HEK293 (cell line): ENCODE results near the gene RAVER2.
A peak's percentile ranks its signal among the peaks of the same experiment; 100 is the strongest.

Source experiments
- GLIS1 ChIP-seq: fragments of 450-650 bp; formaldehyde crosslinking; IDR thresholded peaks from 2 replicates; pipeline ENCODE4 v1.5.1; 2016; ENCODE audit warnings: missing biosample characterization, missing genetic modification characterization
- HOXC10 ChIP-seq: sonication (generic); formaldehyde crosslinking; IDR thresholded peaks from 2 replicates; pipeline ENCODE4 v1.8.1; 2023; ENCODE audit warnings: mild to moderate bottlenecking, missing genetic modification reagents
- KLF16 ChIP-seq: fragments of 450-650 bp; formaldehyde crosslinking; IDR thresholded peaks from 2 replicates; pipeline ENCODE4 v1.5.1; 2017; ENCODE audit warnings: missing biosample characterization, missing genetic modification characterization
- KLF7 ChIP-seq: fragments of 450-650 bp; formaldehyde crosslinking; IDR thresholded peaks from 2 replicates; pipeline ENCODE4 v1.5.1; 2016; ENCODE audit warnings: missing biosample characterization, missing genetic modification characterization, borderline replicate concordance
- KLF9 ChIP-seq: fragments of 450-650 bp; formaldehyde crosslinking; IDR thresholded peaks from 2 replicates; pipeline ENCODE4 v1.5.1; 2016; ENCODE audit warnings: missing biosample characterization, missing genetic modification characterization, low read depth
- MEIS1 ChIP-seq: sonication (generic); formaldehyde crosslinking; IDR thresholded peaks from 2 replicates; pipeline ENCODE4 v1.8.1; 2022; ENCODE audit warnings: missing genetic modification reagents, mild to moderate bottlenecking, borderline replicate concordance
- YY1 ChIP-seq: fragments of 450-650 bp; formaldehyde crosslinking; IDR thresholded peaks from 2 replicates; pipeline ENCODE4 v1.5.1; 2018; ENCODE audit warnings: missing biosample characterization, missing genetic modification characterization
- YY2 ChIP-seq: fragments of 450-650 bp; formaldehyde crosslinking; IDR thresholded peaks from 2 replicates; pipeline ENCODE4 v1.5.1; 2016; ENCODE audit warnings: missing biosample characterization, missing genetic modification characterization
- ZBTB48 ChIP-seq: fragments of 450-650 bp; formaldehyde crosslinking; IDR thresholded peaks from 2 replicates; pipeline ENCODE4 v1.5.1; 2016; ENCODE audit warnings: missing biosample characterization, missing genetic modification characterization
- ZBTB8A ChIP-seq: fragments of 450-650 bp; formaldehyde crosslinking; IDR thresholded peaks from 2 replicates; pipeline ENCODE4 v1.5.1; 2016; ENCODE audit warnings: missing biosample characterization, missing genetic modification characterization
- ZIC2 ChIP-seq: fragments of 450-650 bp; formaldehyde crosslinking; IDR thresholded peaks from 2 replicates; pipeline ENCODE4 v1.5.1; 2016; ENCODE audit warnings: missing biosample characterization, missing genetic modification characterization
- ZNF10 ChIP-seq: fragments of 450-650 bp; formaldehyde crosslinking; IDR thresholded peaks from 2 replicates; pipeline ENCODE4 v1.5.1; 2017; ENCODE audit warnings: missing biosample characterization, missing genetic modification characterization
- ZNF211 ChIP-seq: fragments of 450-650 bp; formaldehyde crosslinking; IDR thresholded peaks from 2 replicates; pipeline ENCODE4 v1.5.1; 2016; ENCODE audit warnings: low read depth, missing biosample characterization, missing genetic modification characterization
- ZNF239 ChIP-seq: fragments of 450-650 bp; formaldehyde crosslinking; IDR thresholded peaks from 2 replicates; pipeline ENCODE4 v1.5.1; 2016; ENCODE audit warnings: missing biosample characterization, missing genetic modification characterization
- ZNF335 ChIP-seq: fragments of 450-650 bp; formaldehyde crosslinking; conservative IDR thresholded peaks from 2 replicates; pipeline ENCODE4 v1.5.1; 2016; ENCODE audit warnings: missing biosample characterization, missing genetic modification characterization
- ZNF501 ChIP-seq: fragments of 450-650 bp; formaldehyde crosslinking; IDR thresholded peaks from 2 replicates; pipeline ENCODE4 v1.5.1; 2016; ENCODE audit warnings: missing biosample characterization, missing genetic modification characterization
- ZNF629 ChIP-seq: fragments of 450-650 bp; formaldehyde crosslinking; IDR thresholded peaks from 2 replicates; pipeline ENCODE4 v1.5.1; 2017; ENCODE audit warnings: missing biosample characterization, missing genetic modification characterization
- ZSCAN16 ChIP-seq: fragments of 450-650 bp; formaldehyde crosslinking; IDR thresholded peaks from 2 replicates; pipeline ENCODE4 v1.5.1; 2016; ENCODE audit warnings: missing biosample characterization, missing genetic modification characterization
- ZSCAN30 ChIP-seq: fragments of 450-650 bp; IDR thresholded peaks from 2 replicates; pipeline ENCODE4 v1.5.1; 2018; ENCODE audit warnings: missing biosample characterization, mild to moderate bottlenecking, missing genetic modification characterization, moderate library complexity
- ZXDB ChIP-seq: fragments of 450-650 bp; formaldehyde crosslinking; IDR thresholded peaks from 2 replicates; pipeline ENCODE4 v1.5.1; 2016; ENCODE audit warnings: missing biosample characterization, missing genetic modification characterization
- TF ChIP-seq, protein P1 (sequence below): fragments of 450-650 bp; formaldehyde crosslinking; IDR thresholded peaks from 2 replicates; pipeline ENCODE4 v1.5.1; 2016; ENCODE audit warnings: missing biosample characterization, missing genetic modification characterization
- TF ChIP-seq, protein P2 (sequence below): fragments of 450-650 bp; formaldehyde crosslinking; IDR thresholded peaks from 2 replicates; pipeline ENCODE4 v1.5.1; 2016; ENCODE audit warnings: missing biosample characterization, missing genetic modification characterization
- TF ChIP-seq, protein P3 (sequence below): fragments of 450-650 bp; formaldehyde crosslinking; IDR thresholded peaks from 2 replicates; pipeline ENCODE4 v1.5.1; 2016; ENCODE audit warnings: missing biosample characterization, missing genetic modification characterization
- TF ChIP-seq, protein P4 (sequence below): fragments of 450-650 bp; formaldehyde crosslinking; conservative IDR thresholded peaks from 2 replicates; pipeline ENCODE4 v1.5.1; 2016; ENCODE audit warnings: low read depth, missing biosample characterization, missing genetic modification characterization
- TF ChIP-seq, protein P5 (sequence below): fragments of 450-650 bp; formaldehyde crosslinking; IDR thresholded peaks from 2 replicates; pipeline ENCODE4 v1.5.1; 2017; ENCODE audit warnings: missing biosample characterization, missing genetic modification characterization
- TF ChIP-seq, protein P6 (sequence below): fragments of 450-650 bp; formaldehyde crosslinking; IDR thresholded peaks from 2 replicates; pipeline ENCODE4 v1.5.1; 2017; ENCODE audit warnings: missing biosample characterization, mild to moderate bottlenecking, missing genetic modification characterization, moderate library complexity
- TF ChIP-seq, protein P7 (sequence below): fragments of 450-650 bp; formaldehyde crosslinking; optimal IDR thresholded peaks from 2 replicates; pipeline ENCODE3; 2016; ENCODE audit warnings: missing biosample characterization, mild to moderate bottlenecking, missing genetic modification characterization

The RAVER2 gene

DNA sequence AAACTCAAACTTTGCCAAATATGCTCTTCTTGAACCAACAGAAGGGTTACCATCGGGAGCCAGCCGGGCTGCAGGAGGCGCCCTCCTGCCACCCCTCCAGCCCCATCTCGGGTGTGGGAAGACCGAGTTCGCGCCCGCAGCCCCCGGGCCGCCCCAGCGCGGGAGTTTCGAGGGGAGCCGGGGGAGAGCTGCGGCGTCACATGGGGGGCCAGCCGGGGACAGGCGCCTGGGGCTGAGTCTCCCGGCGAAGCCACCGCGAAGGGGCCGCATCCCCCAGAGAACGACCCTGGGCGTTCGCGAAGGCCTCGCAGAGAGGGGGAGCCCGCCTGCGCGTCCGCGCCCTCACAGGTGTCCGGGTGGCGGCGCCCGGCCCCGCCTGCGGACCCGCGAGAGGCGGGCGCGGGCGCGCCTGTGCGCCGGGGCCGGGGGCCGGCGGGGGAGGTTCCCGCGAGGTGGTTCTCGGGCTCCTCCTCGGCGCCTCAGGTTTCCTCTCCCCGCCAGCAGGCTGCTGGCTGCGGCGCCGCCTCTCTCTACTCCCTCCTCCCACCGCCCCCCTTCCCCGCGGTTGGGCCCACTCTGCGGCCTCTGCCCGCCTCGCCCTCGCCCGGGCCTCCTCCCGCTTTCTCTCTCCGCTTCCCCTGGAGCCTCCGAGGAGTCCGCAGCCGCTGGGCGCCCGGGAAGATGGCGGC is at the start of gene RAVER2 (continued):
- TF ChIP-seq GLIS1 (tag by site-specific recombination) (peak; percentile 74), MEIS1 (CRISPR knock-in tag) (no peak), ZNF335 (tag by site-specific recombination) (peak; percentile 61), ZBTB8A (peak; percentile 99), ZNF629 (peak; percentile 47; the same call in 1 of the 2 replicates), ZNF211 (tag by site-specific recombination) (no peak), YY2 (tag by site-specific recombination) (no peak), ZNF10 (tag by site-specific recombination) (no peak; the same call in 1 of the 2 replicates), KLF7 (no peak), ZBTB48 (tag by site-specific recombination) (0 out of 2 replicates have a peak, but pooled peaks have one; percentile 23), KLF9 (peak; percentile 47), ZSCAN16 (no peak), ZXDB (tag by site-specific recombination) (0 out of 2 replicates have a peak, but pooled peaks have one; percentile 61), HOXC10 (CRISPR knock-in tag) (no peak), ZNF239 (tag by site-specific recombination) (no peak), YY1 (tag by site-specific recombination) (peak; percentile 16), ZIC2 (tag by site-specific recombination) (peak; percentile 60; the same call in 1 of the 2 replicates), ZNF501 (tag by site-specific recombination) (peak; percentile 80), KLF16 (tag by site-specific recombination) (peak; percentile 65), ZSCAN30 (tag by site-specific recombination) (peak; percentile 78)
- TF ChIP-seq, protein P1, sequence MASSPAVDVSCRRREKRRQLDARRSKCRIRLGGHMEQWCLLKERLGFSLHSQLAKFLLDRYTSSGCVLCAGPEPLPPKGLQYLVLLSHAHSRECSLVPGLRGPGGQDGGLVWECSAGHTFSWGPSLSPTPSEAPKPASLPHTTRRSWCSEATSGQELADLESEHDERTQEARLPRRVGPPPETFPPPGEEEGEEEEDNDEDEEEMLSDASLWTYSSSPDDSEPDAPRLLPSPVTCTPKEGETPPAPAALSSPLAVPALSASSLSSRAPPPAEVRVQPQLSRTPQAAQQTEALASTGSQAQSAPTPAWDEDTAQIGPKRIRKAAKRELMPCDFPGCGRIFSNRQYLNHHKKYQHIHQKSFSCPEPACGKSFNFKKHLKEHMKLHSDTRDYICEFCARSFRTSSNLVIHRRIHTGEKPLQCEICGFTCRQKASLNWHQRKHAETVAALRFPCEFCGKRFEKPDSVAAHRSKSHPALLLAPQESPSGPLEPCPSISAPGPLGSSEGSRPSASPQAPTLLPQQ (tag by site-specific recombination), result peak; percentile 98
- TF ChIP-seq, protein P2, sequence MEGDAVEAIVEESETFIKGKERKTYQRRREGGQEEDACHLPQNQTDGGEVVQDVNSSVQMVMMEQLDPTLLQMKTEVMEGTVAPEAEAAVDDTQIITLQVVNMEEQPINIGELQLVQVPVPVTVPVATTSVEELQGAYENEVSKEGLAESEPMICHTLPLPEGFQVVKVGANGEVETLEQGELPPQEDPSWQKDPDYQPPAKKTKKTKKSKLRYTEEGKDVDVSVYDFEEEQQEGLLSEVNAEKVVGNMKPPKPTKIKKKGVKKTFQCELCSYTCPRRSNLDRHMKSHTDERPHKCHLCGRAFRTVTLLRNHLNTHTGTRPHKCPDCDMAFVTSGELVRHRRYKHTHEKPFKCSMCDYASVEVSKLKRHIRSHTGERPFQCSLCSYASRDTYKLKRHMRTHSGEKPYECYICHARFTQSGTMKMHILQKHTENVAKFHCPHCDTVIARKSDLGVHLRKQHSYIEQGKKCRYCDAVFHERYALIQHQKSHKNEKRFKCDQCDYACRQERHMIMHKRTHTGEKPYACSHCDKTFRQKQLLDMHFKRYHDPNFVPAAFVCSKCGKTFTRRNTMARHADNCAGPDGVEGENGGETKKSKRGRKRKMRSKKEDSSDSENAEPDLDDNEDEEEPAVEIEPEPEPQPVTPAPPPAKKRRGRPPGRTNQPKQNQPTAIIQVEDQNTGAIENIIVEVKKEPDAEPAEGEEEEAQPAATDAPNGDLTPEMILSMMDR (tag by site-specific recombination), result peak; percentile 94
- TF ChIP-seq, protein P3, sequence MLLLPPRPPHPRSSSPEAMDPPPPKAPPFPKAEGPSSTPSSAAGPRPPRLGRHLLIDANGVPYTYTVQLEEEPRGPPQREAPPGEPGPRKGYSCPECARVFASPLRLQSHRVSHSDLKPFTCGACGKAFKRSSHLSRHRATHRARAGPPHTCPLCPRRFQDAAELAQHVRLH (tag by site-specific recombination), result peak; percentile 55; the same call in 1 of the 2 replicates
- TF ChIP-seq, protein P4, sequence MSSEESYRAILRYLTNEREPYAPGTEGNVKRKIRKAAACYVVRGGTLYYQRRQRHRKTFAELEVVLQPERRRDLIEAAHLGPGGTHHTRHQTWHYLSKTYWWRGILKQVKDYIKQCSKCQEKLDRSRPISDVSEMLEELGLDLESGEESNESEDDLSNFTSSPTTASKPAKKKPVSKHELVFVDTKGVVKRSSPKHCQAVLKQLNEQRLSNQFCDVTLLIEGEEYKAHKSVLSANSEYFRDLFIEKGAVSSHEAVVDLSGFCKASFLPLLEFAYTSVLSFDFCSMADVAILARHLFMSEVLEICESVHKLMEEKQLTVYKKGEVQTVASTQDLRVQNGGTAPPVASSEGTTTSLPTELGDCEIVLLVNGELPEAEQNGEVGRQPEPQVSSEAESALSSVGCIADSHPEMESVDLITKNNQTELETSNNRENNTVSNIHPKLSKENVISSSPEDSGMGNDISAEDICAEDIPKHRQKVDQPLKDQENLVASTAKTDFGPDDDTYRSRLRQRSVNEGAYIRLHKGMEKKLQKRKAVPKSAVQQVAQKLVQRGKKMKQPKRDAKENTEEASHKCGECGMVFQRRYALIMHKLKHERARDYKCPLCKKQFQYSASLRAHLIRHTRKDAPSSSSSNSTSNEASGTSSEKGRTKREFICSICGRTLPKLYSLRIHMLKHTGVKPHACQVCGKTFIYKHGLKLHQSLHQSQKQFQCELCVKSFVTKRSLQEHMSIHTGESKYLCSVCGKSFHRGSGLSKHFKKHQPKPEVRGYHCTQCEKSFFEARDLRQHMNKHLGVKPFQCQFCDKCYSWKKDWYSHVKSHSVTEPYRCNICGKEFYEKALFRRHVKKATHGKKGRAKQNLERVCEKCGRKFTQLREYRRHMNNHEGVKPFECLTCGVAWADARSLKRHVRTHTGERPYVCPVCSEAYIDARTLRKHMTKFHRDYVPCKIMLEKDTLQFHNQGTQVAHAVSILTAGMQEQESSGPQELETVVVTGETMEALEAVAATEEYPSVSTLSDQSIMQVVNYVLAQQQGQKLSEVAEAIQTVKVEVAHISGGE (tag by site-specific recombination), result peak; percentile 54; the same call in 1 of the 2 replicates
- TF ChIP-seq, protein P5, sequence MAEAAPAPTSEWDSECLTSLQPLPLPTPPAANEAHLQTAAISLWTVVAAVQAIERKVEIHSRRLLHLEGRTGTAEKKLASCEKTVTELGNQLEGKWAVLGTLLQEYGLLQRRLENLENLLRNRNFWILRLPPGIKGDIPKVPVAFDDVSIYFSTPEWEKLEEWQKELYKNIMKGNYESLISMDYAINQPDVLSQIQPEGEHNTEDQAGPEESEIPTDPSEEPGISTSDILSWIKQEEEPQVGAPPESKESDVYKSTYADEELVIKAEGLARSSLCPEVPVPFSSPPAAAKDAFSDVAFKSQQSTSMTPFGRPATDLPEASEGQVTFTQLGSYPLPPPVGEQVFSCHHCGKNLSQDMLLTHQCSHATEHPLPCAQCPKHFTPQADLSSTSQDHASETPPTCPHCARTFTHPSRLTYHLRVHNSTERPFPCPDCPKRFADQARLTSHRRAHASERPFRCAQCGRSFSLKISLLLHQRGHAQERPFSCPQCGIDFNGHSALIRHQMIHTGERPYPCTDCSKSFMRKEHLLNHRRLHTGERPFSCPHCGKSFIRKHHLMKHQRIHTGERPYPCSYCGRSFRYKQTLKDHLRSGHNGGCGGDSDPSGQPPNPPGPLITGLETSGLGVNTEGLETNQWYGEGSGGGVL (tag by site-specific recombination), result peak; percentile 89
- TF ChIP-seq, protein P6, sequence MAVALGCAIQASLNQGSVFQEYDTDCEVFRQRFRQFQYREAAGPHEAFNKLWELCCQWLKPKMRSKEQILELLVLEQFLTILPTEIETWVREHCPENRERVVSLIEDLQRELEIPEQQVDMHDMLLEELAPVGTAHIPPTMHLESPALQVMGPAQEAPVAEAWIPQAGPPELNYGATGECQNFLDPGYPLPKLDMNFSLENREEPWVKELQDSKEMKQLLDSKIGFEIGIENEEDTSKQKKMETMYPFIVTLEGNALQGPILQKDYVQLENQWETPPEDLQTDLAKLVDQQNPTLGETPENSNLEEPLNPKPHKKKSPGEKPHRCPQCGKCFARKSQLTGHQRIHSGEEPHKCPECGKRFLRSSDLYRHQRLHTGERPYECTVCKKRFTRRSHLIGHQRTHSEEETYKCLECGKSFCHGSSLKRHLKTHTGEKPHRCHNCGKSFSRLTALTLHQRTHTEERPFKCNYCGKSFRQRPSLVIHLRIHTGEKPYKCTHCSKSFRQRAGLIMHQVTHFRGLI (tag by site-specific recombination), result peak; percentile 61; the same call in 1 of the 2 replicates
- TF ChIP-seq, protein P7, sequence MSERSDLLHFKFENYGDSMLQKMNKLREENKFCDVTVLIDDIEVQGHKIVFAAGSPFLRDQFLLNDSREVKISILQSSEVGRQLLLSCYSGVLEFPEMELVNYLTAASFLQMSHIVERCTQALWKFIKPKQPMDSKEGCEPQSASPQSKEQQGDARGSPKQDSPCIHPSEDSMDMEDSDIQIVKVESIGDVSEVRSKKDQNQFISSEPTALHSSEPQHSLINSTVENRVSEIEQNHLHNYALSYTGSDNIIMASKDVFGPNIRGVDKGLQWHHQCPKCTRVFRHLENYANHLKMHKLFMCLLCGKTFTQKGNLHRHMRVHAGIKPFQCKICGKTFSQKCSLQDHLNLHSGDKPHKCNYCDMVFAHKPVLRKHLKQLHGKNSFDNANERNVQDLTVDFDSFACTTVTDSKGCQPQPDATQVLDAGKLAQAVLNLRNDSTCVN (tag by site-specific recombination), result peak; percentile 82
